ENCODE results near the gene AQP12A.
A peak's percentile ranks its signal among the peaks of the same experiment; 100 is the strongest.
"Not testable (repeated sequence)": the region's sequence is repeated elsewhere in the genome, so short reads cannot be mapped to it uniquely, and the experiment has no call there.

The AQP12A gene

GRCh38 chr2:240662681-240663080 is 29.0 kb upstream of the AQP12A start:
- no peak for DNase-seq

- DNase-seq: peak; percentile 26 to 39
Measured at GRCh38 chr2:240663546-240664190, 28.0 kb upstream of the AQP12A start.

- DNase-seq: no peak
Measured at GRCh38 chr2:240664622-240665021, 27.0 kb upstream of the AQP12A start.

- no peak for DNase-seq
Measured at GRCh38 chr2:240670402-240670801, 21.3 kb upstream of the AQP12A start.

GRCh38 chr2:240670950-240671349 is 20.7 kb upstream of the AQP12A start:
- DNase-seq: no peak

- no peak for DNase-seq
Measured at GRCh38 chr2:240672076-240672700, 19.5 kb upstream of the AQP12A start.

GRCh38 chr2:240672701-240673190 is 18.9 kb upstream of the AQP12A start:
- DNase-seq: no peak

- DNase-seq: not testable (repeated sequence)
Measured at GRCh38 chr2:240674461-240675184, 17.0 kb upstream of the AQP12A start.

- DNase-seq: not testable (repeated sequence)
Measured at GRCh38 chr2:240675345-240675744, 16.3 kb upstream of the AQP12A start.

- not testable (repeated sequence) for DNase-seq
Measured at GRCh38 chr2:240678043-240678442, 13.6 kb upstream of the AQP12A start.

GRCh38 chr2:240678909-240679308 is 12.8 kb upstream of the AQP12A start:
- DNase-seq: not testable (repeated sequence)

GRCh38 chr2:240680185-240680584 is 11.5 kb upstream of the AQP12A start:
- not testable (repeated sequence) for DNase-seq

GRCh38 chr2:240682431-240683224 is 9.0 kb upstream of the AQP12A start, which contains the start of gene AQP12B:
Gene AQP12B (minus strand): TSS chr2:240682885. CDS start chr2:240682837, 48 bp downstream.
- not testable (repeated sequence) for DNase-seq

GRCh38 chr2:240683329-240683979 is 8.2 kb upstream of the AQP12A start:
- not testable (repeated sequence) for DNase-seq

- not testable (repeated sequence) for DNase-seq
Measured at GRCh38 chr2:240683980-240684728, 7.5 kb upstream of the AQP12A start.

GRCh38 chr2:240685771-240686371 is 5.8 kb upstream of the AQP12A start:
- no peak for DNase-seq

GRCh38 chr2:240686460-240686859 is 5.2 kb upstream of the AQP12A start:
- no peak for DNase-seq

- no peak for DNase-seq
Measured at GRCh38 chr2:240687045-240687740, 4.5 kb upstream of the AQP12A start.

GRCh38 chr2:240687741-240688552 is 3.7 kb upstream of the AQP12A start:
- no peak for DNase-seq
